GM21526 (cell line): ENCODE data around the gene RETSAT.
A peak's percentile ranks its signal among the peaks of the same experiment; 100 is the strongest.
"Not testable (repeated sequence)": the region's sequence is repeated elsewhere in the genome, so short reads cannot be mapped to it uniquely, and the experiment has no call there.

Experiments used
- ATAC-seq: cut with Tn5 transposase; IDR thresholded peaks from one replicate; pipeline ENCODE4 v1.9.1; 2021; ENCODE audit warnings: moderate library complexity; ENCODE audit not compliant: unreplicated experiment, low FRiP score

Gene RETSAT

GRCh38 chr2:85340034-85340892, 14.1 kb downstream of the RETSAT start:
- no peak for ATAC-seq

- no peak for ATAC-seq
These were observed 19.4 kb downstream of the RETSAT start for GRCh38 chr2:85334928-85335327.

- not testable (repeated sequence) for ATAC-seq
These were observed 20.5 kb downstream of the RETSAT start for GRCh38 chr2:85333877-85334276.

GRCh38 chr2:85330839-85331636, 23.3 kb downstream of the RETSAT start:
- no peak for ATAC-seq

- not testable (repeated sequence) for ATAC-seq
These were observed 24.6 kb downstream of the RETSAT start for GRCh38 chr2:85329701-85330100.

GRCh38 chr2:85329181-85329651, 25.1 kb downstream of the RETSAT start:
- ATAC-seq: no peak

GRCh38 chr2:85327822-85328617, 26.3 kb downstream of the RETSAT start, which contains the start of gene TGOLN2:
Gene TGOLN2, minus strand, starts transcription at chr2:85327989. Its CDS starts 27 bp downstream, at chr2:85327962.
- ATAC-seq: peak; percentile 81

GRCh38 chr2:85327160-85327821, 27.0 kb downstream of the RETSAT start:
- no peak for ATAC-seq

- peak; percentile 30 for ATAC-seq
These were observed 27.7 kb downstream of the RETSAT start for GRCh38 chr2:85326406-85327159.

GRCh38 chr2:85325466-85325811, 28.9 kb downstream of the RETSAT start:
- no peak for ATAC-seq

GRCh38 chr2:85324639-85325465, 29.5 kb downstream of the RETSAT start:
- ATAC-seq: no peak

- not testable (repeated sequence) for ATAC-seq
These were observed 30.4 kb downstream of the RETSAT start for GRCh38 chr2:85323988-85324367.

- no peak for ATAC-seq
These were observed 30.9 kb downstream of the RETSAT start for GRCh38 chr2:85323351-85323987.

GRCh38 chr2:85319796-85320195, 34.5 kb downstream of the RETSAT start:
- no peak for ATAC-seq

GRCh38 chr2:85318222-85319074, 35.9 kb downstream of the RETSAT start:
- no peak for ATAC-seq

GRCh38 chr2:85315921-85316320, 38.4 kb downstream of the RETSAT start:
- ATAC-seq: not testable (repeated sequence)

- ATAC-seq: no peak
These were observed 39.5 kb downstream of the RETSAT start for GRCh38 chr2:85314884-85315242.
